Cardiac septum (tissue), 1 donor: Measurements from ENCODE around the gene PRAME. TPM values are rescaled to one million over a fixed set of nuclear protein-coding genes. Genes with fewer than 3 reads are reported as not detected.
"Not testable (repeated sequence)": the region's sequence is repeated elsewhere in the genome, so short reads cannot be mapped to it uniquely, and the experiment has no call there.

ENCODE experiments used
- DNase-seq: peaks from one replicate; pipeline ENCODE4 v3.0.0-alpha.2; 2020; ENCODE audit warnings: low spot score
- intact Hi-C: fragments of 100-400 bp; cut with DNase I; formaldehyde crosslinking; loops from one replicate; pipeline ENCODE4 v1.14.0; 2022
- total RNA-seq: library from RNA; stranded (reverse); fragmentation: NEBNext Ultra II Directional; extraction: Animal tissue kit (Norgen Biotek cat#: 25700); gene quantifications from one replicate; pipeline ENCODE4 v1.2.1, GENCODE V29; 2021
- donor health status: DM: no; HTN: no; CAD: no.

PRAME gene
- total RNA-seq, 1 donor from 2014 or later, result 0.27 TPM

DNA sequence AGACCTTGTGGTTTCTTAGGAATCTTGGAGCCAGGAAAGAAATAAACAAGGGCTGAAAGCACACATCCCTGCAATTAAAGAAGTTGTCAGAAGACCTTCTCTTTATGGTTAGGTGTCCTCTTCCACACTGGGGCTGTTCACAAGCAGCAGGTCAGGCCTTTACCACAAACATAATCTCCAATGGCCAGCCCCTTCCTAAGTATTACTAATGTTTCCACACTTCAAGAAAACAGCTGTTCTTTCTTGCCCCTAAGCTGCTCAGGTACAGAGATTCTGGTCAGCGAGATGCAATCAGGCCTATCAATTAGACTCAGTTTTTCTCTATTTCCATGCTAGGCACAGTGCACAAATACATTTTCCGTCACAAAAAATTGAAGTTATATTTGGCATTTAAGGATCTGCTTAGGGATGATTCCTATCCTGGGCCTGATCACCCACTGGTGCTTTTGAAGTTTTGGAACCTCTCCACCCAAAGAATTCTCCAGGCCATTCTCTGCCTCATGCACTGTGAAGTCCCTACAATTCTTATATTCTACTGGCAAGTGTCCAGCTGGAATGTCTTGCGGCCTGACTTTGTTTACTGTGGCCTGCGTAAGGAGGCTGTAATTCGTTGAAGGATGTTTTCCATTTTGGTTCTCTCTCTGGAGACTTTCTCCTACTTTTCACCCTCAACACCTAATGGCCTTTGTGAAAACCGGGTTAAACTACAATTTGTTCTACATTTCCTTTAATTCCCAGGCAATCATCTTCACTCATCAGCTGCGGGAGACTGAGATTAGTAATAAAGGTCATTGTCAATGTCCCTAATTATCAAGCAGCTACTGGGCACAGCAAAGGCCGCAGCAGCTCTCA is 5.1 kb downstream of the PRAME start:
- intact Hi-C loops, result no loop called here
- DNase-seq, result no peak

DNA sequence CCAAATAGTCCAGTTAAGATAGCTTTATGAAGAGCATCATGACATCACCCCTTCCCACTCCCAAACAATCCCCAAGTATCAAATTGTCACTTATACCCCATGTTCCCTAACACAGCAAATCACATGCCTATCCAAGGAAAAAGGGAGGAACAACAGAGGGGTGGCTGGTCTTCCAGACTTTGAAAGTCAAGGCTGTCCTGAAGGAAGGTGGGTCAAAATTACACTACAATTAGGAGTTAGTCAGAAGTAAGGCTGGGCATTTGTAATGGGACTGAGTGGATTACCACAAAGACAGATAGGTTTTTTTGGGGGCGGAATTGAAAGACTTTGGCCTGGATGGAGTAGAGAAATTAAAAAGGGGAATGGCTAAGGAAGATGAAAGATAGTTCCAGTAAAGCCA is 5.9 kb downstream of the PRAME start:
- no peak for DNase-seq
- intact Hi-C loops, result no loop called here

DNA sequence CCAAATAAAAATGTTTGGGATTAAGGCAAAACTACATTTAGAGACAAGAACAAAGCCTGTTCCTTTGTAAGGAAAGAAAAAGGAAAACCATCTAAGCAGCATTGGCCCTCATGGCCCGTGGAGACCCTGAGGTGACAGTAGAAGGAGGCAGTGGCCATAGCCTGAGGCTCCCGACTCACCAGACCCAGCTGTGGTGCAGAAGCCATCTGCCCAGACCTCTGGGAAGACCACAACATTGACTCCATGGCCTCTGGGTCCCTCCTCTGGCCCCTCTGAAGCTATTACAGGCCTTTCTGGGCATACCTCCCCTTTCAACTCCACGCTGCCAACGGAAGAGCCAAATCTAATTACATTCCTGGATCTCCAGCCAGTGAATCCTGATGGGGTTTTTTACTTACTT is 6.4 kb downstream of the PRAME start:
- DNase-seq, result no peak
- intact Hi-C loops, result no loop called here

DNA sequence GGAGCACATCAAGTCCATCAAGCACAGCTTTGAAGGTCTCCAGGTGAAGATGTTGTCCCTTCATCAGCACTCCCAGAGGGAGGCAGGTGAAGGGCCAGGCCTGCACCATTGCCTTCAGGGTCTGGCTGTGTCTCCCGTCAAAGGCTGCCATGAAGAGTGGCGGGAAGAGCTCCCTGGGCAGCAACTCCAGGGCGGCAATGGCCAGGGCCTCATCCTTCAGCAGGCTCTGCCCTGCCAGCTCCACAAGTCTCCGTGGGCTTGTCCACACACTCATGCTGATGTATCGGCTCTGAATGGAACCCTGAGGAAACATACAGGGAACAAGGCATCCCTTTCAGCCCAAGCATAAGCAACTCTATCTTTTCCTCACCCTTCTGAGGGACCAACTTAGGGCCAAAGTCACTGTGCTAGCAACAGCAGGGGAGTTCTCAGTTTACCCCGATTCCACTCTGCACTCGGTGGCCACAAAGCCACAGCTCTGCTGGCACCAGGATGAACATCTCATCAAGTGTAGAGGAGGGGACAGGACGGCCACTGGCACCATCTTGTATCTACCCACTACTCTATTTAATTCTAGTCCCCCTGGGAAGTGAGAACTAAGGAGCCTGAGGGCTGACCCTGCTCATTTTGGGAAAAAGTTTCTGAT is 8.2 kb downstream of the PRAME start:
- DNase-seq, result no peak
- intact Hi-C loops, result no loop called here

DNA sequence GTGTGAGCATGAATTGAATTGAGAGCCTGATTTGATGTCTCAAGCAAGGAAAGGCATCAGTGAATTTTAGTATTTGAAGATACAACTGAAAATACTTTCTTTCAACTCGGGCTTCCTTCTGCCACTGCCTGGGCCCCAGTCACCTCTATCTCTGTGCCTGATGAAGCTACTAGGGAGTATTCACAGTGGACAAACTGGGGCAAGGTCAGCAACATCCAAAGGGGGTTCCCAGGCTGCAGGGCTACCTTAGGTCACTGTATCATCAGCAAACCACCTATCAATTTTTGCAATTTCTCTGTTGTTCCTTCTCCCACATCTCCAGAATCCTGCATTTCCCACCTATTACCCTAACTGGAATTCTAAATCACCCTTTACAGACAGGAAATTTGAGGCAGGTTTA is 10.2 kb downstream of the PRAME start:
- no peak for DNase-seq
- intact Hi-C loops, result no loop called here

DNA sequence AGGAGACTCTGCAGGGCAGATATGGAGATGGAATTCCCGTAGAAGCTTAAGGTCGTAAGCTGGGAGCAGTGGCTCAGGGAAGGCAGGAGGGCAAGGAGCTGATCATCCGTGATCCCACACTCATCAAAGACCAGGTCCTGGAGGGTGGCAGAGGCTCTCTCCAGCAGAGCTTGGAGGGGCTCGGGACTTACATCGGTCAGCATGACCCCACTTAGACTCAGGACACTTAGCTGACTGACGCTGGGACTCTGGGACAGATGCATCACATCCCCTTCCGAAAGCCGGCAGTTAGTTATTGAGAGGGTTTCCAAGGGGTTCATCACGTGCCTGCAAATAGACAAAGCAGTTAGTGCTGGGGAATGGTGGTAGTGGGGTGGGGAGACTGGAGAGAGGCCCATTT is 10.7 kb downstream of the PRAME start:
- intact Hi-C loops, result no loop called here
- DNase-seq, result no peak

DNA sequence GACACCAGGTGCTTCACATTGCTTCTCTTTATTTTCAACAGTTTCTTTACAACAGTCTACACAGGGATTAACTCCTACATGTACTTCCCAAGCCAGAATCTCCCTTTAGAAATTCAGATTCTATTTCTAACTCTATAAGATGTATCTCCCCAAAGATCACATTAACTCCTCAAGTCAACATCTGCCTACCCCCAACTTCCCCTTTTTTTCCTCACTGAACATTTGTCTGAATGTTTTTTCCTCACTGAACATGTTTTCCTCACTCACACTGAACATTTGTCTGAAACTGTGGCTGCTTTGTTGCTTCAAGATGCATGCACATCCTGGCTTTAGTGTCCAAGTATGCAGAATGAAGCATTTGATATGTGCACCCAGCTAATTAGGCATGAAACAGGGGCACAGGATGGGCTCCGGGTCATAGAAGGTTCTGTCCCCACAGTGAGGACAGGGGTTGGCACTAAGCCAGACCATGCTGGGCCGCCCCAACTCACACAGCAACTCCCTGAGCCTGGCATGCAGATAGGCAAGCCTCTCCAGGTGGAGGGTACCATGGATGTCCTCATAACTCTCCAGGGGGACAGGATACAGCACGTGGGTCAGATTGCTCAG is 11.3 kb downstream of the PRAME start:
- intact Hi-C loops, result no loop called here
- no peak for DNase-seq

DNA sequence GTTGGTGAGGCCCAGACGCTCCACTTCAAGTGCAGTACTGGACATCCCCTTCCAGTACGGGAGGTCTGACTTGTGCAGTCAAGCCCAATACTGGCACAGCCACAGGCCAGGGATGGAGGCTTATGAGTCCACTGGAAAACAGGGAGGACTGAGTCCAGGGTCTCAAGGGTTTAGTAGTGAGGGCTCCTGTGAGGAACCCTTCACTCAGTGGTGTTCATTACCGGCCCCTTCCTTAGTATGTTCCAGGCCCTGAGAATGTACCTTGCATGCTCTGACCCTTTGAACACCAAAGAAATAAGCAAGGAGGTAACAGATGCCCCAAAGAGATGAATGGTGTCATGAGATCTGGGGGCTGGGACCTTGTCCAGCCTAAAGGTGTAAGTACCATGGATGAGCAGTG is 11.8 kb downstream of the PRAME start:
- intact Hi-C loops, result no loop called here
- no peak for DNase-seq

DNA sequence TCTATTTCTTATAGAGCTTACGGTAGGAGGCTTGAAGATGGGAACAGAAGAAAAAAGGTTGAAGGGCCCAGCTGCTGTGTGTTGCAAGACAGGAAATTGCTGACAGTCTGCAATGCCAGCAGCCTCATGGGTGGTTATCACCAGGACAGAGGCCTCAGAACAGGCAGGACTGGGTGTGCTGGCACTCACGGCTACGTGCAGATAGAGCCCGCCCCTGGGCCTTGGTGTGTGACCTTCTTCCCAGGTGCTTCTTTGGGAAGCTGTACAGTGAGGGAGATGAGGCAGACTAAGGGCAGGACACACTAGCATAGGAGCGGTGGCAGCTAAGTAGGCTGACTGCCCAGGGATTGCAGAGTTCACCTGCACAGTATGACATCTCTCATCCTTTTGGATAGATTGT is 12.6 kb downstream of the PRAME start:
- no peak for DNase-seq

DNA sequence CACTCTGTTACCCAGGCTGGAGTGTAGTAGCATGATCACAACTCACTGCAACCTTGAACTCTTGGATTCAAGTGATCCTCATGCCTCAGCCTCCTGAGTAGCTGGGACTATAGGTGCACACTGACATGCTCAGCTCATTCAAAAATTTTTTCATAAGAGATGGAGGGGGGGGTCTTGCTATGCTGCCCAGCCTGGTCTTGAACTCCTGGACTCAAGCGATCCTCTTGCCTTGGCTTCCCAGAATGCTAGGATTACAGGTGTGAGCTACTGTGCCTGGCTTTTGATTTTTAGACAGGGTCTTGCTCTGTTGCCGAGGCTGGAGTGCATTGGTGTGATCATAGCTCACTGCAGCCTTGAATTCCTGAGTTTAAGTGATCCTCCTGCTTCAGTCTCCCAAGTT is 14.0 kb downstream of the PRAME start:
- intact Hi-C loops, result no loop called here
- no peak for DNase-seq

More for the DNA sequence above, 12.6 kb downstream of the PRAME start:
- intact Hi-C loops, result no loop called here

DNA sequence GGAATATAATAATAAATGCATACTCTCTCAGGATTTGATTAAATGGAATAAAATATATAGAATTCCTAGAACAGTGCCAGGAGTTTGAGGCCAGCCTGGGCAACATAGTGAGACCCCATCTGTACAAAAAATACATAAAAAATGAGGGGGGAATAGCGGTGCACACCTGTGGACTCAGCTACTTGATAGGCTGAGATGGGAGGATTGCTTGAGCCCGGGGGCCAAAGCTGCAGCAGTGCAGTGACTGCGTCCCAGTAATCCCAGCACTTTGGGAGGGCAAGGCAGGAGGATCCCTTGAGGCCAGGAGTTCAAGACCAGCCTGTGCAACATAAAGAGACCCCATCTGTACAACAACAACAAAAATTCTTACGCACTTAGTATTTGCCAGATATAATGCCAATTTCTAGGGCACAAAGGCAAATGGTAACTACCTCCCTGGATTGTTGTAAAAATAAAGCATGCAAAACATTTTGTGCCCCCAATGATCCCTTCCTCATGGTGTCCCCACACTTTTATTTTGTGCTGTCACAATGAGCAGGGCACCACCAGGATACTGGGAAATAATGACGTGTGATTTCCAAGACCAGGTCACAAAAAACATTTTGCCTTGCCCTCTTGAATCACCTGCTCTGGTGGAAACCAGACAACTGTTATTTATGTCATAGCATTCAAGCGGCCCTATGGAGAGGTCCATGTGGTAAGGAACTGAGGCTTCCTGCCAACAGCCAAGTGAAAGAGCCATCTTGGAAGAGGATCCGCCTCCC is 20.7 kb downstream of the PRAME start:
- intact Hi-C loops, result no loop called here
- no peak for DNase-seq

DNA sequence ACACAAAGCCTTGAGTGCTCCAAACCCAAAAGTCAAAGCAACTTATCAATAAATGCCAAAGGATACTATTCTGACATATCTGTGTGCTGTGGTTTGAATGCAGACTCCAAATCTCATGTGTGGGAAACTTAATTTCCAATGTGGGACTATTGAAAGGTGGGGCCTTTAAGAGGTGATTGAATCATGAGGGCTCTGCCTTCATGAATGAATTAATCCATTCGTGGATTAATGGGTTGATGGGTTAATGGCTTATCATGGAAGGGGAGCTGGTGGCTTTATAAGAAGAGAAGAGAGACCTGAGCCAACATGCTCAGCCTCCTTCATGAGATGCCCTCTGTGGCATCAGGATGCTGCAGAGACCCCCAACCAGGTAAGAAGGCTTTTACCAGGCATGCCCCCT is 22.1 kb downstream of the PRAME start:
- intact Hi-C loops, result no loop called here
- DNase-seq, result no peak

DNA sequence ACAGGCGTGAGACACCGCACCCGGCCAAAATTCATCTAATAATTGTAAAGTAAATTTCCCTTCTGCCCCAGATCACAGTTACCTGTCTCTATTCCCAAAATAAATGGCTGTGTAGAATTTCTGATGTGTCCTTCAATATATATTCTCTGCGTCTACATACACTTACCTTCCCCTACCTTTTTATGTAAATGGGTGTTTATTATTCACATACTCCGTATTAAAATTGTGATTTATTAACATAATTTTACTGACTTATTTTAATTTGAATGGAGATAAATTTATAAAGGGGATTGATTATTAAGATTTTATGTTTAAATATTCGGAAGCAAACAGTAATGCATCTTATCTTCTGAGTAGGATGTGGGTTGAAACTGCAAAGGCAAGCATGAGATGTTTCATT is 22.6 kb downstream of the PRAME start:
- DNase-seq, result no peak
- intact Hi-C loops, result no loop called here

DNA sequence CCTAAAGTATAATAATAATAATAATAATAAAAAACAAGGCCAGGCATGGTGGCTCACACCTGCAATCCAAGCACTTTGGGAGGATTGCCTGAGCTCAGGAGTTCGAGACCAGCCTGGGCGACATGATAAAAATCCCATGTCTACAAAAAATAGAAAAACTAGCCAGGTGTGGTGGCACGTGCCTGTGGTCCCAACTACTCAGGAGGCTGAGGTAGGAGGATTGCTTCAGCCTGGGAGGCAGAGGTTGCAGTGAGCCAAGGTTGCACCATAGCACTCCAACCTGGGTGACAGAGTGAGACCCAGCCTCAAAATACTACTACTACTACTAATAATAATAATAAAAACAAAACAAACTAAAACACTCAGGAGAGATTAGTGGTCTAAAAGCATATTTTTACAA is 23.4 kb downstream of the PRAME start:
- no peak for DNase-seq
- intact Hi-C loops, result no loop called here

DNA sequence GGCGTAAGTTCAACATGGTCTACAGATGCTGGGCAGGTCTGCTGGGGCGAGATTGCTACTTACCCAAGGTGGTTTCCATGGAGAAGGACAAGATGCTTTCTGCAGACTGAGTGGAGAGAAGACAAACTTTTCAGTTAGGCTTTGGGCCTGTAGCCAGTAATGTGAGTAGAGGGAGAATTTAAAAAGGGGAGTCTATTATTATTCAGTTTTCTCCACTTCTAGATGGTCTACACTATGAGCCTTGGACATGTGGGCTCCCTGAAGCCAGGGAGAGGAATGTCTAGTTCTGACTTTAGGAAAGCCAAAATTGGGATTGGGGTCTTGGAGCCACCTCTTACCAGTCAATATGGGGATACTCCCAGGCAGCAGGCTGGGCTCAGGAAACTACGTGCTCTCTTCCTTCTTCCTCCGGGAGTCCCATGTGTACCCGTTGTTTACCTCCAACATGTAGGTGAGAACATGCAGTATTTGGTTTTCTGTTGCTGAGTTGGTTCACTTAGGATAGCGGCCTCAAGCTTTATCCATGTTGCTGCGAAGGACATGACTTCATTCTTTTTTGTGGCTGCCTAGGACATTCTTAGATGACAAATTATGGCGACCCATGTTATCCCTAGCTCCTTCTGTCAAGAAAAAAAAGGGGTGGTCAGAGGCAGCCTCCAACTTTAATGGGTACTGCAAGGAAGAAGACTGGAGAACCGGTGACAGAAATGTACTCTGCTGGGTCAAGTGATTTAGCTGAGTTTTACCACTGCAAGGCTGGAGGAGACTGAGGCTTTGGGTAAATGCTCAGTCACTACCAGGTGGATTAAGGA is 24.3 kb downstream of the PRAME start:
- intact Hi-C loops, result no loop called here
- DNase-seq, result no peak

DNA sequence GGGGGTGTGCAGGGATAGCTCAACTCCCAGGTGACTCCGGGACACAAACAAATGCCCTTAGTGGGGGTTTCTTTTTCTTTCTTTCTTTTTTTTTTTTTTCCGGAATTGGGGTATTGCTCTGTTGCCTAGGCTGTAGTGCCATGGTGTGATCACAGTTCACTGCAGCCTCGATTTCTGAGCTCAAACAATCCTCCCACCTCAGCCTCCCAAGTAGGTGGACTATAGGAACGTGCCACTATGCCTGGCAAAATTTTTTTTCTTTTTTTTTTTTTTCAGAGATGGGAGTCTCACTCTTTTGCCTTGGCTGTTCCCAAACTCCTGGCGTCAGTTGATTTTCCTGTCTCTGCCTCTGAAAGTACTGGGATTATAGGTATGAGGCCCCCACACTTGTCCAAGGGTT is 25.2 kb downstream of the PRAME start:
- intact Hi-C loops, result no loop called here
- DNase-seq, result no peak

DNA sequence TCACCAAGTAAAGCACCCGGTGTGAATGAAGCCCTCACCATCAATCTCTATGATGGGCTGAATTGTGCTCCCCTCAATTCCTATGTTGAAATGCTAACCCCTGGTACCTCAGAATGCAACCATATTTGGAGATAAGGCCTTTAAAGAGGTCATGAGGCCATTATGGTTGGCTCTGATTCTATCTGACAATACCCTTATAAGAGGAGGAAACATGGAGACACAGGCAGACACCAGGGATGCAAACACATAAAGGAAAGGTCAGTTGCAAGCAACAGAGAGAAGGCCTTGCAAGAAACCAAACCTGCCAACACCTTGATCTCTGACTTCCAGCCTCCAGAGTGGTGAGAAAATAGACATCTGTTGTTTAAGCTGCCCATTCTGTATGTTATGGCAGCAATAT is 25.6 kb downstream of the PRAME start:
- intact Hi-C loops, result no loop called here
- no peak for DNase-seq

DNA sequence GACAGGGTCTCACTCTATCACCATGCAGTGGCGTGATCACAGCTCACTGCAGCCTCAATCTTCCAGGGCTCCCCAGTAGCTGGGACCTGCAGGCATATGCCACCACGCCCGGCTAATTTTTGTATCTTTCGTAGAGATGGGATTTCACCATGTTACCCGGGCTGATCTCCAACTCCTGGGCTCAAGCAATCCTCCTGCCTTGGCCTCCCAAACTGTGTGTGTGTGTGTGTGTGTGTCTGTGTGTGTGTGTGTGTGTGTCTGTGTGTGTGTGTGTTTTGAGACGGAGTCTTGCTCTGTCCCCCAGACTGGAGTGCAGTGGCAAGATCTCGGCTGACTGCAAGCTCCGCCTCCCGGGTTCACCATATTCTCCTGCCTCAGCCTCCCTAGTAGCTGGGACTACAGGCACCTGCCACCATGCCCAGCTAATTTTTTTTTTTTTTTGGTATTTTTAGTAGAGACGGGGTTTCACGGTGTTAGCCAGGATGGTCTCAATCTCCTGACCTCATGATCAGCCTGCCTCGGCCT is 26.5 kb downstream of the PRAME start:
- DNase-seq, intact Hi-C loops: not testable (repeated sequence)
